ENCODE data around the gene STK36.

- TF ChIP-seq POLR2A (IDR thresholded peaks at IDR 0.05) (no peak), CTCF (IDR thresholded peaks at IDR 0.05) (no peak)
Observed at GRCh38 chr2:218711550-218711929, 39.7 kb downstream of the STK36 start.

Measured in gastroesophageal sphincter (tissue), 3 donors.